Endothelial cell of umbilical vein (primary cell): ENCODE results near the gene NCAPG. TPM values are rescaled to one million over a fixed set of nuclear protein-coding genes. Genes with fewer than 3 reads are reported as not detected.

Experiments
- BruUV-seq: library from RNA; stranded (reverse); fragments of 400-500 nt; replicated peaks from 2 replicates; lab custom pipeline; 2021; lab: Mats Ljungman, UMichigan
- CTCF ChIA-PET: fragments of 300-600, 350-600 bp; sonication (Branson Sonifier 250); formaldehyde crosslinking; loops from one replicate; lab custom pipeline; 2021; ENCODE audit warnings: antibody characterized with exemption, inconsistent platforms; lab: Charles Lee
- POLR2A ChIA-PET: fragments of 300-600, 350-600 bp; sonication (Branson Sonifier 250); formaldehyde crosslinking; loops from one replicate; lab custom pipeline; 2021; ENCODE audit warnings: antibody characterized with exemption, inconsistent platforms; lab: Charles Lee
- DNase-seq: peaks from one replicate; pipeline ENCODE4 v3.0.0-alpha.2; 2011; ENCODE audit warnings: low read depth, low spot score
- FAIRE-seq: peaks from 2 replicates; lab custom pipeline; 2011; peaks lifted over from hg19 to GRCh38; lab: Jason Lieb, UNC
- H2AFZ ChIP-seq: 2 replicates; pipeline ENCODE4 v1.6.0; 2012; ENCODE audit warnings: low read depth, low read length, control low read depth, inconsistent platforms
- H3K27ac ChIP-seq: 2 replicates; pipeline ENCODE4 v1.5.1; 2011; ENCODE audit warnings: low read depth, mild to moderate bottlenecking, control low read depth, low read length, moderate library complexity; ENCODE audit not compliant: insufficient read depth
- H3K27me3 ChIP-seq, 2 experiments: 2 replicates each; pipeline versions ENCODE4 v1.6.0 to v1.6.1; 2011; ENCODE audit warnings: low read length in 2 of 2, mixed read lengths in 1 of 2; ENCODE audit not compliant: control insufficient read depth in 2 of 2, insufficient read depth in 2 of 2
- H3K36me3 ChIP-seq, 2 experiments: 2 replicates in 1 of 2; 3 replicates in 1 of 2; pipeline ENCODE4 v1.5.1; 2011; ENCODE audit warnings: low read length in 2 of 2, mild to moderate bottlenecking in 1 of 2, moderate library complexity in 1 of 2; ENCODE audit not compliant: control insufficient read depth in 2 of 2, insufficient read depth in 2 of 2; ENCODE audit errors: extremely low read depth in 1 of 2
- H3K4me1 ChIP-seq: 3 replicates; pipeline ENCODE4 v1.5.1; 2011; ENCODE audit warnings: mild to moderate bottlenecking, low read length; ENCODE audit not compliant: control insufficient read depth, insufficient read depth; ENCODE audit errors: extremely low read depth
- H3K4me2 ChIP-seq: 2 replicates; pipeline ENCODE4 v1.6.1; 2011; ENCODE audit warnings: low read length, control low read depth, mixed read lengths; ENCODE audit not compliant: insufficient read depth
- H3K4me3 ChIP-seq, 3 experiments: fragments of 200-600 bp in 1 of 3; sonication (generic), shearing (Covaris generic) in 1 of 3; replicated peaks in 1 of 3; 2 replicates each; pipeline ENCODE4 v1.5.1; 2011 to 2016; ENCODE audit warnings: control low read depth in 3 of 3, low read length in 3 of 3, mild to moderate bottlenecking in 2 of 3, inconsistent platforms in 1 of 3, low read depth in 1 of 3, moderate library complexity in 1 of 3; ENCODE audit not compliant: insufficient read depth in 1 of 3
- H3K79me2 ChIP-seq: 2 replicates; pipeline ENCODE4 v1.6.0; 2012; ENCODE audit warnings: low read length, inconsistent platforms; ENCODE audit not compliant: control insufficient read depth, insufficient read depth
- H3K9ac ChIP-seq: replicated peaks from 2 replicates; pipeline ENCODE3; 2011; ENCODE audit warnings: low read length, control low read depth; ENCODE audit not compliant: insufficient read depth; ENCODE audit errors: extremely low read depth
- H3K9me1 ChIP-seq: replicated peaks from 3 replicates; pipeline ENCODE4 v1.6.0; 2011; ENCODE audit warnings: mild to moderate bottlenecking, low read length; ENCODE audit not compliant: control insufficient read depth, insufficient read depth; ENCODE audit errors: extremely low read depth
- H3K9me3 ChIP-seq: replicated peaks from 2 replicates; pipeline ENCODE4 v1.5.1; 2012; ENCODE audit warnings: low read length, inconsistent platforms; ENCODE audit not compliant: control insufficient read depth, insufficient read depth
- H4K20me1 ChIP-seq: replicated peaks from 2 replicates; pipeline ENCODE3; 2011; ENCODE audit warnings: mild to moderate bottlenecking, low read length; ENCODE audit not compliant: control insufficient read depth, insufficient read depth; ENCODE audit errors: extremely low read depth
- CTCF ChIP-seq, 2 donors: IDR thresholded peaks; 1 replicate in 1 of 2; 2 replicates in 1 of 2; pipeline ENCODE4 v1.5.1; 2011; ENCODE audit warnings: low read length in 2 of 2, mild to moderate bottlenecking in 2 of 2, moderate library complexity in 2 of 2, control low read depth in 1 of 2, inconsistent platforms in 1 of 2, low read depth in 1 of 2; ENCODE audit not compliant: insufficient read depth in 1 of 2; ENCODE audit errors: extremely low read depth in 1 of 2
- EZH2 ChIP-seq: IDR thresholded peaks from 2 replicates; pipeline ENCODE4 v1.6.1; 2012; ENCODE audit warnings: borderline replicate concordance, low read depth, mild to moderate bottlenecking, moderate library complexity, low read length, inconsistent platforms; ENCODE audit not compliant: severe bottlenecking
- FOS ChIP-seq: IDR thresholded peaks from 2 replicates; pipeline ENCODE4 v1.6.1; 2011; ENCODE audit warnings: mild to moderate bottlenecking, low read length, moderate library complexity, borderline replicate concordance; ENCODE audit not compliant: insufficient read depth
- GATA2 ChIP-seq: IDR thresholded peaks from 2 replicates; pipeline ENCODE4 v1.7.0; 2011; ENCODE audit warnings: low read depth, mild to moderate bottlenecking, moderate library complexity, mixed read lengths, low read length; ENCODE audit not compliant: insufficient read length, insufficient read depth
- JUN ChIP-seq: IDR thresholded peaks from 2 replicates; pipeline ENCODE4 v1.6.1; 2011; ENCODE audit warnings: borderline replicate concordance, low read depth; ENCODE audit not compliant: insufficient read length, insufficient read depth
- MAX ChIP-seq: IDR thresholded peaks from 2 replicates; pipeline ENCODE4 v1.6.1; 2011; ENCODE audit not compliant: insufficient read depth, insufficient read length
- MYC ChIP-seq: IDR thresholded peaks from one replicate; pipeline ENCODE4 v1.6.1; 2011; ENCODE audit warnings: mild to moderate bottlenecking, low read depth, low read length
- POLR2A ChIP-seq: IDR thresholded peaks from 2 replicates; pipeline ENCODE4 v1.6.1; 2012; ENCODE audit warnings: low read depth, mild to moderate bottlenecking, control low read depth, low read length
- POLR2AphosphoS5 ChIP-seq: IDR thresholded peaks from 2 replicates; pipeline ENCODE4 v1.6.1; 2012; ENCODE audit warnings: low read depth, mild to moderate bottlenecking, control low read depth, low read length, moderate library complexity; ENCODE audit not compliant: insufficient read depth
- dilution Hi-C: fragments of 300-500 bp; cut with MboI; formaldehyde crosslinking; loops from one replicate; pipeline ENCODE4 v1.15.0; 2019; ENCODE audit warnings: low sequenced_read_pairs; ENCODE audit not compliant: extremely low pct_ligation_motif_present
- intact Hi-C: fragments of 100-400 bp; cut with micrococcal nuclease; formaldehyde crosslinking; loops from one replicate; pipeline ENCODE4 v1.10.0; 2022
- polyA plus RNA-seq, 4 experiments: library from polyadenylated mRNA; depleted of rRNA in 3 of 4; stranded (reverse) in 3 of 4; unstranded in 1 of 4; fragments of >200 nt; gene quantifications; 2 replicates each; pipeline versions ENCODE4 v1.2.1 to v1.2.3, GENCODE V29; 2011 to 2012; ENCODE audit warnings: missing spikeins in 1 of 4
- total RNA-seq: library from RNA; stranded (reverse); gene quantifications from 2 replicates; pipeline ENCODE4 v1.2.3, GENCODE V29; 2021

NCAPG gene
- total and polyA plus RNA-seq, 2 donors (not counting 3 experiments of a cell fraction or from before 2014, with no cell fraction given) = 11.6 to 66.4 TPM

GRCh38 chr4:17814140-17814539 lies 3.4 kb downstream of the NCAPG start:
- peak overlapping the region; percentile 62 for H3K27ac ChIP-seq
- no peaks in the 10 kb centered on the region for H4K20me1 ChIP-seq
- H3K4me1 ChIP-seq = peaks cover 30% of the 10 kb centered on the region
- FAIRE-seq (peak; percentile 75), DNase-seq (peak; percentile 75)
- intact Hi-C loops = loop anchor here (5.0 kb wide), 3 partner anchors 177 to 718 kb away; no protein-coding TSS in a partner anchor
- H3K36me3 ChIP-seq = peaks cover 0 to 6% of the 10 kb centered on the region in 2 experiments
- peak overlapping the region in 1 of 3 experiments; percentile 51 for H3K4me3 ChIP-seq
- H3K4me2 ChIP-seq = peak overlapping the region; percentile 97
- POLR2A ChIA-PET = no interaction called here
- no peaks in the 10 kb centered on the region for H3K27me3 ChIP-seq
- CTCF ChIA-PET = no interaction called here
- H3K9me1 ChIP-seq = no peaks in the 10 kb centered on the region
- H3K79me2 ChIP-seq = peaks cover 94% of the 10 kb centered on the region
- dilution Hi-C loops = no loop called here
- H3K9ac ChIP-seq = peak overlapping the region; percentile 92
- H3K9me3 ChIP-seq = no peaks in the 10 kb centered on the region
- peak; percentile 39 for TF ChIP-seq GATA2
- TF ChIP-seq POLR2AphosphoS5 = peak; percentile 18
- TF ChIP-seq FOS = peak; percentile 85
- peak; percentile 12 for TF ChIP-seq JUN
- no peak for TF ChIP-seq MAX
- BruUV-seq = no TSS peak
- no peak overlapping the region for H2AFZ ChIP-seq

GRCh38 chr4:17816142-17816541 lies 5.4 kb downstream of the NCAPG start:
- no TSS peak for BruUV-seq
- dilution Hi-C loops = no loop called here
- Histone ChIP-seq H3K4me3 (no peak overlapping the region), H3K9me1 (no peaks in the 10 kb centered on the region), H3K27ac (no peak overlapping the region), H3K4me1 (peaks cover 23% of the 10 kb centered on the region), H3K9me3 (no peaks in the 10 kb centered on the region), H3K4me2 (no peak overlapping the region), H2AFZ (no peak overlapping the region), H4K20me1 (no peaks in the 10 kb centered on the region), H3K79me2 (peaks cover 91% of the 10 kb centered on the region), H3K36me3 (peaks cover 0 to 9% of the 10 kb centered on the region in 2 experiments), H3K27me3 (no peaks in the 10 kb centered on the region), H3K9ac (no peak overlapping the region)
- no peak for DNase-seq
- POLR2A ChIA-PET = no interaction called here
- no peak for TF ChIP-seq JUN
- no peak for TF ChIP-seq MAX
- no peak for TF ChIP-seq MYC
- TF ChIP-seq GATA2 = no peak
- TF ChIP-seq CTCF (IDR thresholded peaks at IDR 0.05; ENCODE audit: extremely low read depth in 1 of 2, insufficient read depth in 1 of 2, low read depth in 1 of 2, low read length in 2 of 2) = no peak
- TF ChIP-seq POLR2A = no peak
- no peak for TF ChIP-seq FOS
- TF ChIP-seq EZH2 = no peak
- TF ChIP-seq POLR2AphosphoS5 = no peak
- intact Hi-C loops = no loop called here
- CTCF ChIA-PET = interaction anchor here (1.2 to 2.3 kb wide), 17 partner anchors 10 to 778 kb away, joined by 3 to 60 read pairs (median 6); partner anchors contain the start of gene QDPR
- FAIRE-seq = no peak
